ENCODE results near the gene ACTR3. TPM values are rescaled to one million over a fixed set of nuclear protein-coding genes. Genes with fewer than 3 reads are reported as not detected.

Gene ACTR3
- total RNA-seq, 1 experiment from 2014 or later = 180 TPM

GRCh38 chr2:113847144-113847543 lies 42.7 kb upstream of the ACTR3 start:
- H2BK15ac ChIP-seq (ENCODE audit: low read depth, low read length) = no peak overlapping the region
- peaks cover 12 to 18% of the 10 kb centered on the region in 2 experiments; a peak in 4 of 5 replicates for H3K9me3 Mint-ChIP-seq
- no peaks in the 10 kb centered on the region for H3K23me2 ChIP-seq (ENCODE audit: insufficient read length, low read depth, low read length, poor library complexity, severe bottlenecking)
- H2BK12ac ChIP-seq (ENCODE audit: insufficient read length, low read depth, low read length) = no peak overlapping the region
- no peak overlapping the region for H2AFZ ChIP-seq (ENCODE audit: low read length)
- no peak overlapping the region for H4K8ac ChIP-seq (replicated peaks; ENCODE audit: insufficient read length, low read depth, low read length)
- no peak overlapping the region for H2BK120ac ChIP-seq (ENCODE audit: low read depth, low read length, poor library complexity, severe bottlenecking)
- H4K20me1 ChIP-seq (ENCODE audit: control insufficient read depth, insufficient read depth, insufficient read length) = no peaks in the 10 kb centered on the region
- no peak overlapping the region for H2BK5ac ChIP-seq (ENCODE audit: insufficient read length, low read length)
- no peaks in the 10 kb centered on the region for H3K9me3 ChIP-seq (ENCODE audit: control insufficient read depth, low read depth, low read length)
- no peak overlapping the region for H3K56ac ChIP-seq (ENCODE audit: insufficient read length, low read depth, low read length)
- no peak overlapping the region for H3K14ac ChIP-seq (ENCODE audit: insufficient read depth, low read length)
- no peak overlapping the region for H3T11ph ChIP-seq (ENCODE audit: low read length)
- H3K4me1 Mint-ChIP-seq = no peaks in the 10 kb centered on the region; a peak in 2 of 4 replicates
- H3K4ac ChIP-seq (ENCODE audit: low read depth, low read length) = no peak overlapping the region
- no peak overlapping the region for H3K27ac Mint-ChIP-seq
- no peak for DNase-seq
- H3K36me3 Mint-ChIP-seq (ENCODE audit: insufficient read depth in 1 of 3, low read depth in 3 of 3) = peaks cover 2 to 15% (median 3%) of the 10 kb centered on the region in 3 experiments; a peak in 4 of 7 replicates
- H3K18ac ChIP-seq (ENCODE audit: insufficient read length, low read depth, low read length) = no peak overlapping the region
- no peak overlapping the region for H2AK5ac ChIP-seq (ENCODE audit: insufficient read length, low read length)
- no peak overlapping the region for H3K4me3 Mint-ChIP-seq
- H3K9ac ChIP-seq (ENCODE audit: extremely low read depth, insufficient read length, low read length) = no peak overlapping the region
- no peak overlapping the region for H4K91ac ChIP-seq (ENCODE audit: insufficient read length, low read depth, low read length)
- no peaks in the 10 kb centered on the region for H3K79me2 ChIP-seq (ENCODE audit: insufficient read depth, low read length)
- no peak overlapping the region for H2BK20ac ChIP-seq (ENCODE audit: low read depth, low read length, poor library complexity, severe bottlenecking)
- no peaks in the 10 kb centered on the region for H3K79me1 ChIP-seq (ENCODE audit: insufficient read depth, low read depth, low read length, poor library complexity, severe bottlenecking)
- H3K27me3 Mint-ChIP-seq (ENCODE audit: low read depth) = peaks cover 2% of the 10 kb centered on the region; the same call in 1 of the 2 replicates
- H3K4me1 ChIP-seq (ENCODE audit: insufficient read depth, low read length) = no peaks in the 10 kb centered on the region
- no peak for TF ChIP-seq CTCF (conservative IDR thresholded peaks at IDR 0.05)
- WGBS (ENCODE audit: extremely low coverage, insufficient read length, low lambda C conversion rate) = no CpG with 5 or more reads among the region's 4 CpGs
- no peak overlapping the region for H3K4me2 ChIP-seq (ENCODE audit: insufficient read depth, insufficient read length, low read length)
- no peaks in the 10 kb centered on the region for H3K27me3 ChIP-seq (ENCODE audit: insufficient read depth, low read length)
- no peak overlapping the region for H3K27ac ChIP-seq (ENCODE audit: insufficient read length, low read depth, low read length)
- no peak overlapping the region for H4K5ac ChIP-seq (ENCODE audit: insufficient read length, low read depth, low read length)
- no peak overlapping the region for H3K23ac ChIP-seq (ENCODE audit: insufficient read length, low read depth, low read length)
